A673 (cell line): ENCODE measurements around the gene PLB1. TPM values are rescaled to one million over a fixed set of nuclear protein-coding genes. Genes with fewer than 3 reads are reported as not detected.

Experiments
- BruUV-seq: library from RNA; stranded (reverse); fragments of 400-500 nt; replicated peaks from 2 replicates; lab custom pipeline; 2021; lab: Mats Ljungman, UMichigan
- CTCF ChIA-PET: fragments of 300-600 bp; sonication (Branson Sonifier 250); formaldehyde crosslinking; loops from one replicate; lab custom pipeline; 2022; ENCODE audit warnings: antibody characterized with exemption; lab: Charles Lee
- POLR2A ChIA-PET: fragments of 300-600 bp; sonication (Branson Sonifier 250); formaldehyde crosslinking; loops from one replicate; lab custom pipeline; 2022; ENCODE audit warnings: antibody characterized with exemption; ENCODE audit not compliant: low non-redundant PET; lab: Charles Lee
- DNase-seq: peaks from one replicate; pipeline ENCODE4 v3.0.0-alpha.2; 2015; ENCODE audit warnings: low spot score
- H3K27ac ChIP-seq: fragments of 200-600 bp; sonication (generic); 2 replicates; pipeline ENCODE4 v1.5.1; 2016; ENCODE audit warnings: mixed run types, low read depth, mild to moderate bottlenecking, mixed read lengths, antibody characterized with exemption, low read length; ENCODE audit not compliant: poor library complexity, severe bottlenecking
- H3K27me3 ChIP-seq: fragments of 200-600 bp; sonication (generic); replicated peaks from 2 replicates; pipeline ENCODE4 v1.6.1; 2017; ENCODE audit warnings: mixed run types, low read depth, mild to moderate bottlenecking, mixed read lengths, antibody characterized with exemption, low read length; ENCODE audit not compliant: insufficient read depth, poor library complexity
- H3K36me3 ChIP-seq: fragments of 200-600 bp; sonication (generic); 2 replicates; pipeline ENCODE4 v1.6.1; 2016; ENCODE audit warnings: mixed run types, mild to moderate bottlenecking, mixed read lengths, antibody characterized with exemption, low read length; ENCODE audit not compliant: insufficient read depth, poor library complexity, severe bottlenecking
- H3K4me1 ChIP-seq: fragments of 200-600 bp; sonication (generic); 2 replicates; pipeline ENCODE4 v1.6.1; 2017; ENCODE audit warnings: mixed run types, mild to moderate bottlenecking, mixed read lengths, antibody characterized with exemption, low read length; ENCODE audit not compliant: insufficient read depth, poor library complexity, severe bottlenecking
- H3K4me3 ChIP-seq: fragments of 200-600 bp; sonication (generic); 2 replicates; pipeline ENCODE4 v1.5.1; 2016; ENCODE audit warnings: low read depth, mixed run types, mild to moderate bottlenecking, mixed read lengths, low read length; ENCODE audit not compliant: poor library complexity, severe bottlenecking
- H3K9me3 ChIP-seq: fragments of 200-600 bp; sonication (generic); 2 replicates; pipeline ENCODE4 v1.6.1; 2016; ENCODE audit warnings: mixed run types, low read depth, mild to moderate bottlenecking, mixed read lengths, antibody characterized with exemption, low read length; ENCODE audit not compliant: poor library complexity, severe bottlenecking
- EZH2 ChIP-seq: fragments of 200-600 bp; sonication (generic); IDR thresholded peaks from 2 replicates; pipeline ENCODE4 v1.6.1; 2017; ENCODE audit warnings: borderline replicate concordance, low read depth, mild to moderate bottlenecking, mixed read lengths, antibody characterized with exemption, low read length; ENCODE audit not compliant: poor library complexity, severe bottlenecking
- intact Hi-C: fragments of 100-400 bp; cut with micrococcal nuclease; formaldehyde crosslinking; loops from one replicate; pipeline ENCODE4 v1.10.0; 2022; ENCODE audit not compliant: unreplicated experiment
- total RNA-seq: library from RNA; stranded (reverse); gene quantifications from 2 replicates; pipeline ENCODE4 v1.2.3, GENCODE V29; 2021
- TF ChIP-seq, protein P1 (sequence below): fragments of 300-800, 200-600 bp; sonication (generic); conservative IDR thresholded peaks from 2 replicates; pipeline ENCODE4 v1.5.1; 2017; ENCODE audit warnings: low read depth, mild to moderate bottlenecking, antibody characterized with exemption, low read length, moderate library complexity, mixed read lengths

The PLB1 gene
- total RNA-seq, 1 experiment from 2014 or later = 0.39 TPM

- CTCF ChIA-PET = interaction anchor here (0.7 kb wide), 1 partner anchor 15 kb away, joined by 3 read pairs; no protein-coding TSS in a partner anchor
- TF ChIP-seq, protein P1, sequence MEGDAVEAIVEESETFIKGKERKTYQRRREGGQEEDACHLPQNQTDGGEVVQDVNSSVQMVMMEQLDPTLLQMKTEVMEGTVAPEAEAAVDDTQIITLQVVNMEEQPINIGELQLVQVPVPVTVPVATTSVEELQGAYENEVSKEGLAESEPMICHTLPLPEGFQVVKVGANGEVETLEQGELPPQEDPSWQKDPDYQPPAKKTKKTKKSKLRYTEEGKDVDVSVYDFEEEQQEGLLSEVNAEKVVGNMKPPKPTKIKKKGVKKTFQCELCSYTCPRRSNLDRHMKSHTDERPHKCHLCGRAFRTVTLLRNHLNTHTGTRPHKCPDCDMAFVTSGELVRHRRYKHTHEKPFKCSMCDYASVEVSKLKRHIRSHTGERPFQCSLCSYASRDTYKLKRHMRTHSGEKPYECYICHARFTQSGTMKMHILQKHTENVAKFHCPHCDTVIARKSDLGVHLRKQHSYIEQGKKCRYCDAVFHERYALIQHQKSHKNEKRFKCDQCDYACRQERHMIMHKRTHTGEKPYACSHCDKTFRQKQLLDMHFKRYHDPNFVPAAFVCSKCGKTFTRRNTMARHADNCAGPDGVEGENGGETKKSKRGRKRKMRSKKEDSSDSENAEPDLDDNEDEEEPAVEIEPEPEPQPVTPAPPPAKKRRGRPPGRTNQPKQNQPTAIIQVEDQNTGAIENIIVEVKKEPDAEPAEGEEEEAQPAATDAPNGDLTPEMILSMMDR = no peak
- TF ChIP-seq EZH2 = no peak
- H3K9me3 ChIP-seq = no peaks in the 10 kb centered on the region
- H3K4me3 ChIP-seq = no peak overlapping the region
- H3K4me1 ChIP-seq = no peaks in the 10 kb centered on the region
- DNase-seq = no peak
- POLR2A ChIA-PET = no interaction called here
- no TSS peak for BruUV-seq
- no peak overlapping the region for H3K27ac ChIP-seq
- no peaks in the 10 kb centered on the region for H3K36me3 ChIP-seq
- intact Hi-C loops = no loop called here
- no peaks in the 10 kb centered on the region for H3K27me3 ChIP-seq
Measured at GRCh38 chr2:28577791-28578680, 82.2 kb downstream of the PLB1 start.

DNA sequence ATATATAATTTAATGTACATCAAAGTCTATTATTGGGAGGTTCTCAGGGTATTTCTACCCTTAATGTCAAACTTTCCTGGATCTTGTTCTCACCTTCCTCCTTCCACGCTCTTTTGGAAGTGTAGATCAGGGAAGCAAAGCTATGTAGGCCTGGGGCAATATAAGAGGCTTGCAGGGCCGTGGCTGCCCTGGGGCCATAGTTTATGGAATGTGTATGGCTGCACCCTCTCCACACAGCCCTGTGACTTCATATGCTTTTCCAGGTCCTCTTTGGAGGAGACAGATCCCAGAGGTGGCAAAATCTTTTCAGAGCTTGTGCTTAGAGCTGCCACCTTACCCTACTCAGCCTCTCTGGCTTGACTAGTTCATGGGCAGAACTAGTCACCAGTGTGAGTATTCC, 82.9 kb downstream of the PLB1 start:
- no peaks in the 10 kb centered on the region for H3K27me3 ChIP-seq
- no peak overlapping the region for H3K4me3 ChIP-seq
- ChIA-PET POLR2A (no interaction called here), CTCF (interaction anchor here (0.7 kb wide), 1 partner anchor 15 kb away, joined by 3 read pairs; no protein-coding TSS in a partner anchor)
- no peak overlapping the region for H3K27ac ChIP-seq
- intact Hi-C loops = no loop called here
- H3K4me1 ChIP-seq = no peaks in the 10 kb centered on the region
- no peaks in the 10 kb centered on the region for H3K36me3 ChIP-seq
- no peaks in the 10 kb centered on the region for H3K9me3 ChIP-seq
- TF ChIP-seq EZH2 = no peak
- TF ChIP-seq, protein P1 = no peak
- DNase-seq = no peak
- no TSS peak for BruUV-seq

DNA sequence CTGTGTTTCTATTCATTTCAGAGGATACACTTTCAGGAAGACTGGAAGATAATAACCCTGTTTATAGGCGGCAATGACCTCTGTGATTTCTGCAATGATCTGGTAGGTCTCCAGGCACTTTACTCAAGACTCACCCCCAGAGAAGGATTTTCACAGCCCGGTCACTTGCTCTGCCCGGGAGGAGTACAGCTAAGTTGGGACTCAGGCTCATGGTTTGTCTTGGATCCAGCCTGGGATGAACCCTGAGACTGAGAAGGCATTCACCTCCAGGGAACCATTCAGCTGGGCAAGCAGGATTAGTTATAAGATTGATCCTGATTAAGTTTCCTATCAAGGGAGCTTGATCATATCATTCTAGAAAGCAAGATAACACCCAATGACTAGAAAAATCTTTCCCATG, 83.7 kb downstream of the PLB1 start:
- Histone ChIP-seq H3K4me3 (no peak overlapping the region), H3K4me1 (peaks cover 8% of the 10 kb centered on the region), H3K27ac (no peak overlapping the region), H3K9me3 (no peaks in the 10 kb centered on the region), H3K36me3 (no peaks in the 10 kb centered on the region), H3K27me3 (no peaks in the 10 kb centered on the region)
- ChIA-PET POLR2A (no interaction called here), CTCF (no interaction called here)
- no peak for TF ChIP-seq EZH2
- TF ChIP-seq, protein P1 = no peak
- no TSS peak for BruUV-seq
- DNase-seq = no peak
- intact Hi-C loops = no loop called here
